WERI-Rb-1 (cell line): ENCODE results near the gene MIOS.

Experiments used
- DNase-seq: peaks from one replicate; pipeline ENCODE4 v3.0.0-alpha.2; 2020
- H3K27ac ChIP-seq: fragments of 250-450 bp; sonication (Bioruptor Pico); 2 replicates; pipeline ENCODE4 v1.5.1; 2020; ENCODE audit warnings: mild to moderate bottlenecking, moderate library complexity
- H3K27me3 ChIP-seq: fragments of 250-450 bp; sonication (Bioruptor Pico); 2 replicates; pipeline ENCODE4 v1.5.1; 2021; ENCODE audit warnings: mild to moderate bottlenecking, low read depth, moderate library complexity; ENCODE audit not compliant: insufficient read depth, severe bottlenecking
- H3K36me3 ChIP-seq: fragments of 250-450 bp; sonication (Bioruptor Pico); 2 replicates; pipeline ENCODE4 v1.5.1; 2020; ENCODE audit warnings: mild to moderate bottlenecking, moderate library complexity
- H3K4me3 ChIP-seq: 2 replicates; pipeline ENCODE4 v1.5.1; 2011; ENCODE audit warnings: low read depth, mild to moderate bottlenecking, control low read depth, low read length
- H3K9me3 ChIP-seq: fragments of 250-450 bp; sonication (Bioruptor Pico); 2 replicates; pipeline ENCODE4 v1.5.1; 2021; ENCODE audit warnings: mild to moderate bottlenecking, moderate library complexity; ENCODE audit not compliant: severe bottlenecking
- CTCF ChIP-seq: IDR thresholded peaks from 2 replicates; pipeline ENCODE4 v1.5.1; 2011; ENCODE audit warnings: low read depth, mild to moderate bottlenecking, control low read depth, inconsistent platforms, low read length

Gene MIOS

GRCh38 chr7:7535691-7536090, 31.0 kb upstream of the MIOS start, which contains the start of gene COL28A1:
COL28A1 (minus strand) TSS chr7:7535873; CDS start chr7:7532875, 2,998 bp downstream.
- Histone ChIP-seq H3K9me3 (no peaks in the 10 kb centered on the region), H3K36me3 (no peaks in the 10 kb centered on the region), H3K27ac (no peak within 1 kb of the TSS), H3K4me3 (no peak within 1 kb of the TSS), H3K27me3 (no peaks in the 10 kb centered on the region)
- TF ChIP-seq CTCF: no peak
- no peak for DNase-seq

GRCh38 chr7:7536396-7537019, 30.2 kb upstream of the MIOS start:
- Histone ChIP-seq H3K9me3 (no peaks in the 10 kb centered on the region), H3K27me3 (no peaks in the 10 kb centered on the region), H3K4me3 (no peak overlapping the region), H3K36me3 (no peaks in the 10 kb centered on the region), H3K27ac (no peak overlapping the region)
- no peak for TF ChIP-seq CTCF
- no peak for DNase-seq

- Histone ChIP-seq H3K36me3 (no peaks in the 10 kb centered on the region), H3K4me3 (no peak overlapping the region), H3K9me3 (no peaks in the 10 kb centered on the region), H3K27ac (no peak overlapping the region), H3K27me3 (no peaks in the 10 kb centered on the region)
- no peak for TF ChIP-seq CTCF
- no peak for DNase-seq
Observed at GRCh38 chr7:7537711-7538110, 29.0 kb upstream of the MIOS start.

GRCh38 chr7:7539152-7539551, 27.5 kb upstream of the MIOS start:
- H3K9me3 ChIP-seq: no peaks in the 10 kb centered on the region
- H3K27ac ChIP-seq: no peak overlapping the region
- no peak overlapping the region for H3K4me3 ChIP-seq
- no peak for DNase-seq
- H3K36me3 ChIP-seq: no peaks in the 10 kb centered on the region
- no peak for TF ChIP-seq CTCF
- no peaks in the 10 kb centered on the region for H3K27me3 ChIP-seq

- no peaks in the 10 kb centered on the region for H3K9me3 ChIP-seq
- no peak for DNase-seq
- H3K4me3 ChIP-seq: no peak overlapping the region
- H3K27me3 ChIP-seq: no peaks in the 10 kb centered on the region
- no peak for TF ChIP-seq CTCF
- no peak overlapping the region for H3K27ac ChIP-seq
- H3K36me3 ChIP-seq: no peaks in the 10 kb centered on the region
Observed at GRCh38 chr7:7539711-7540110, 27.0 kb upstream of the MIOS start.

GRCh38 chr7:7542251-7542835, 24.3 kb upstream of the MIOS start:
- Histone ChIP-seq H3K36me3 (no peaks in the 10 kb centered on the region), H3K9me3 (no peaks in the 10 kb centered on the region), H3K27ac (no peak overlapping the region; the same call in 1 of the 2 replicates), H3K27me3 (no peaks in the 10 kb centered on the region), H3K4me3 (no peak overlapping the region)
- DNase-seq: no peak
- TF ChIP-seq CTCF: no peak
